GM18526 (cell line): ENCODE data around the gene PLCB1.

ENCODE experiments used
- POLR2A ChIP-seq: IDR thresholded peaks from 3 replicates; pipeline ENCODE4 v1.6.1; 2011; ENCODE audit not compliant: insufficient read length; ENCODE audit errors: extremely low read depth

Gene PLCB1

DNA sequence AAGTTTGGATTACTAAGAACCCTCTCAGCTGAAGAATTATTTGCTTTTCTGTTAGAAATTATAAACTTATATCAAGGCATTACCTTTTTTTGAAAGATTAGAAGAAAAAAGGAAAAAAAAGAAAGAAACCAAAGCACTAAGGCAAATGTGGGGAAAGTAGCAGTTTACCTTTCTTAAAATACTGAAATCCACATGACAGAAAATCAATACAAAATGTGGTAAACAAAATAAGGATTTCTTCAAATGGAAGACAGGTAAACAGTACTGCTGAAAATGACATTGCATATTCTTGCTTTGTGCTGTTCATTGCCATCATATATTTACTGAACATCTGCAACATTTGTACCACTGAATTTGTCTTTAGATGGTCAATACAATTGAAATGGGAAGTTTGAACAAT is 525.6 kb downstream of the PLCB1 start:
- TF ChIP-seq POLR2A, result no peak

DNA sequence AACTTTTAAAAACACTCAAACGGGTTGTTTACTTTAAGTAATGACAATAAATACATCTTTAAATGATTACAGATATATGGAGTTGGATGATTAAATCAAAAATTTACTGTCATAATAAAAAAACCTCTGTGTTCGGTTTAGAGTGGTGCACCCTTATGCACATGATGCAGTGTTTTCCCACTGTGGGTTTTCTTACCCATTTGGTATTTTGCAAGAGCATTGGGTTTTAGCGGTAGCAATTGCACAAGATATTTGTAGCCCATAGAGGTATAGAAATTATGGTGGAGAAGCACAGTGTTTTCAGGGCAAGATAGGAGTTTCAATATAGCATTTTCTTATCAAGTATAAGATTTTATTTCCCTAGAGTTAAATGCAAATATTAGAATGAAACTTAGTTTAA is 526.0 kb downstream of the PLCB1 start:
- no peak for TF ChIP-seq POLR2A

DNA sequence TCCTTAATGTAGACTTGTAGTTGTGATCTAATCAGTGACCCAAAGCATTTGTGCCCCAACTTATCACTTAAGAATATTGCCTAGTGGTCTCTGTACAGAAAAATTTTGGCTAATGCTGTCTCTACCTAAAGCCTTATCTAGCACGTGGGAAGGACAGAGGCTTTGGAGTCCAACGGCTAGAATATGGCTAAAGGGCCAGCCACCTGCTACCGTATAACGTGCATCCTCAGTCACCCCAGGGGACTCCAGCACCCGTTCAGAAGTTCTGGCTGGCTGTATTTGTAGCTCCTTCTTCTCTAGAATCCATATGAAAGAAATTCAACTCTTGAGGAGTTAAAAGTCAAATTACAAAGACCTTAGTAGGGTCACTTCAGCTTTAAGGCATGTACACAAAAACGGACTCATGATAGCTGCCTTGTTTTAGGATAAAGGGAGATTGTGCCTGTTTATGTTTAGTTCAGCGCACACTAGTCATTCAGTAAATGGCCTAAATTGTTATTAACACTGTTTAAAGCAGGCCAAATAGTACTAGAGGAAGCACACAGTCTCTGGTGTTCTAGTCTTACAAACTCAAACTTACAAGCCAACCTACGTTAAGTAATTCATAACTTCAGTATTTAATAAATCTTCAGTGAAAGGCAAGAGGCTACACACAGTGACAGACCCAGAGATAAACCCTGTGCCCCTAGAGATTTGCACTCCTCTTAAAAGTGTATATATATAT is 529.3 kb downstream of the PLCB1 start:
- no peak for TF ChIP-seq POLR2A

DNA sequence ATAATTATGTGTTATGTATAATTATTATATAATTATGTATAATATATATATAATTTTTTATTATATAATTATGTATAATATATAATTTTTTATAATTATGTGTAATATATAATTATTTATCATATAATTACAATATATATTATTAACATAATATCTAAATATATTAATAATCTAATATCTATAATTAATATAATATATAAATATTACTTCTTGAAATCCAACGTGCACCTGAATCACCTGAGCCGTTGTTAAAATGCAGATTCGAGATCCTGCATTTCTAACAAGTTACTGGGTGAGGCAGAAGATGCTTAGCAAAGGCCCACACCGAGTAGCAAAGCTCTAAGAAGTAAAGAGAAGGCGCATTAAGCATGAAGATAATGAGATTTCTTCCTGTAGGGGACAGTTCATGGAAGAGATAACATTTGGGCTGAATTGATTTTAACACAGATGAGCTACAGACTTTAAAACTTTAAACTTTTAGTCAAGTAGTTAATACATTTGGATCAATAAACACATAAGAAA is 530.4 kb downstream of the PLCB1 start:
- no peak for TF ChIP-seq POLR2A

DNA sequence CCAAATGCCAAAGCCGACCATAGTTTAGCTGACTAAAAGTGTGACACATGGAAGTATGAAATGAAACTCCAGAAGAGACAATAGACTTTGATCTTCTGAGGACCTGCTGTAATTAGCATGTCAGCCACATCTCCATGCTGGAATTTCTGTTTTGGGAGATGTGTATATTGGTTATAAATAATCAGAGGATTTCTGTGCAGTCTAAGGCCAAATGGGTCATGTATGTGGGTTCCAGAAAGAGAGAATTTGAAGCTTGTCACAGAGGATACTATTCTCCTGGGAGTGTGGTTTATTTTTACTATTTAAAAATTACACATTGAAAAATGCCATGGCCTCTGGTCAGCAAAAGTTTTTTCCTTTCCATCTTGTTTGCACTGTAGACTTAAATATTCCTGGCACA is 531.4 kb downstream of the PLCB1 start:
- no peak for TF ChIP-seq POLR2A

DNA sequence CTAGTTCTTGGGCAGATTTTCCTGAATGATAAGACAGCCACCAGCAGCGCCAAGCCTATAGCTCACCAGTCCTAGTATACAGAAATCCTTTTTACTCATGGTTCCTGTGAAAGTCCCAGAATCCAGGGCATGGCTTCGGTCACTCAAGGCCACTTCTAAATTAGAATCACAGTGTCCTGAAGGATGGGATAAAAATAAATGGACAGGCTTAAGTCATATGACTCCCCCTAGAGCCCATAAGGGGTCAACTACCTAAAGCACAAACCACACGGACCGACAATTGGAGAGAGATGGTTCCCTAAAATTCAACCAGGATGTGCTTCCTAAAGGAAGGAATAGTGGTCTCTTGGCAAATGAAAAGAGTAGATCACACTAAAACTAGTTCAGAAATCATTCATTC is 532.7 kb downstream of the PLCB1 start:
- no peak for TF ChIP-seq POLR2A

DNA sequence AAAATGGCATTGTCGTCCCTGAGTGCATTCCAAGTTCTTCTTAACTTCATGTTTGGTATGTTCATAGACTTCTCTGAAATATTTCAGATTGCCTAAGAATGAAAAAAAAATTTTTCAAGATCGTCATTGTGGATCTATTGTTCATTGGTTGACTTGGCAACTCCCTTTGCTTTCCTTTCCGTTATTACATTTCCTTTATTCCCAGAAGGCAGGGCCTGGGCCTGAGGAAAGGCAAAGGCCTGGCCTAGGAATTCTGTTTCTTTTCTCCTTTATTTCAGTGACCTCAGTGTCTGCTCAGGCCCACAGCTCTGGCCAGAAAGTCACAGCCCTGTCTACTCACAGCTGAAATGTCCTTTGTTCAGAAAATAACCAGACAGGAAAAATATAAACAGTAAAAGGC is 535.2 kb downstream of the PLCB1 start:
- TF ChIP-seq POLR2A, result no peak

DNA sequence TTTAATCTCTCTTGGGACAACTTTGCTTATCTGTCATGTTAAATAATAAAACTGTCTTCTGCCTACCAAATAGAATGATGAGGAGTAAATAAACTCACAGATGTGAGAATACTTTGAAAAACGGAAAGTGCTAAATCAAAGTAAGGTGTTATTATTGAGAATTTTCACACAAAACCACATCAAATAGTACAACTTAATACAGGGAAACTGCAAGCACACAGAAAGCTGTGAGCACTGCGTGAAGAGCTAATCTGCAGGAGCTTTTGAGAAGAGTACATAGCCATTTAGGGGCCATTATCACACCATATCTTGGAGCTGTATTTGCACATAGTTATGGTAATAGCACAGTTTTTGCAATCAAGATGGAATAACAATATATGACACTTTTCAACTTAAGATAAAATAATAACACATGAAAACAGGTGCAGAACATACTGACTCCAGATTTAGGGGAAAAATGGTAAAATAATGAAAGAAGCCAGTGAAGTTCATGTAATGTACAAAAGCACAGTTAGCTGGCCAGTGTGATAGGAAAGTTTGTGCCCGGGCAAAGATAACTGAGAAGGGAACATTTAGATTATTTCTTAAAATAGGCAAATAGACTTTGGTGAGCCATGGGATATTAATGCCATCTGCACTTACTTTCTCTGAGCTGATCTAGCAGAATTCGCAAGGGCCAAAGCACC is 538.3 kb downstream of the PLCB1 start:
- no peak for TF ChIP-seq POLR2A

DNA sequence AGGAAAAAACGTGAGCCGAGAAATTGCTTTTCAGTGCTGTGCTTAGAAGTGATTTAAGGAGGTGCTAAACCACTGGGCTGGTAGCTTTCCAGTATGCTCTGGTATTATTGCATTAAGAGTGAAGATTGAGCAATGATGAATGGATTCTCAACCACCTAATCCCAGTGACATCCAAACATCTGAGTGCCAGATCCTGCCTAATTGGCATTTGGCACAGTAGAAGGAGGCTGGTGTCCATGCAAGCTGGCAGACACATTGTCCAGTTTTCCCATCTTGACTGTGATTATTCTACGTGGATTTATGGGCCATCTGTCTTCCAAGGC is 538.8 kb downstream of the PLCB1 start:
- TF ChIP-seq POLR2A, result no peak

DNA sequence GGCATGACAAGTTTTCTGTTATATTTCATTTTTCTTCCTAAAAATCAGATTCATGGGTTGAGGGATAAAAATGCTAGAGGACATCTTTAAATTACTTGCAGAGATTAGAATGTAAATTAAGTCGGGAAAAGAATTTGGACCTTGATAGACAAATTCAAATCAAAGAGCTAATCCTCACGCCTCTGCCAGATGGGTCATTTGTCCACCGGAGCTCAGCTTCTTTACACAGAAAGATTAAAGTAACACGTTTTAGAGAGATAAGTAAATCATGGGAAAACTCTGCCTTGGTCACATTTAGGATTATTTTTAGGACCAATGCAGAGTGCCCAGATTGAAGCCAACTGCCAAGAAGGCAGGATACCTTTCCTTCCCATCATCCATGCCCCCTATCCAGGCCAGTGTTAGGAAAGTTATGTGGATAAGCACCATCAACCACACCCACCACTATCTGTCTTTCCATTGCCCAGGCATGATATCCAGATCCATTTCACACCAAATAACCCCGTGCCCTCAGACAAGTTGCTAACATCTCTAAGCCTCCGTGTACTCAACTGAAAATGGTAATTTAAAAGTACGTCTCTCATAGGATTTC is 539.4 kb downstream of the PLCB1 start:
- no peak for TF ChIP-seq POLR2A

DNA sequence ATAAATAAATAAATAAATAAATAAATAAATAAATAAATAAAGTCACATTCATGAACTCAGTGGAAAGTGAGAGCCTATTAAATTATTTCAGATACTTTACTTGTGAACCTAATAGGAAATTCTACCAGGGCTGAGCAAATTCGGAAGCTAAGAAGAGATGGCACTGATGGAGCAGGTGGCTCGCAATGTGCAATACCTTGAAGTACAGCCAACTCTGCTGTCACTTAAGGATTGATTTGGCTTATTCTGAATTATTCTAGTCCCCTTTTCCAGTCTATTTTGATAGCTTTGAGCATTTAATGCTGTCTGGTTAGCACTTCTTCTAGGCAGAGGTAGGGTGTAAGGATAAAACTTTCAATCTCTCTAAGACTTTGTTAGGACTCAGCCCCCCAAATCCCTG is 541.0 kb downstream of the PLCB1 start:
- TF ChIP-seq POLR2A, result no peak

DNA sequence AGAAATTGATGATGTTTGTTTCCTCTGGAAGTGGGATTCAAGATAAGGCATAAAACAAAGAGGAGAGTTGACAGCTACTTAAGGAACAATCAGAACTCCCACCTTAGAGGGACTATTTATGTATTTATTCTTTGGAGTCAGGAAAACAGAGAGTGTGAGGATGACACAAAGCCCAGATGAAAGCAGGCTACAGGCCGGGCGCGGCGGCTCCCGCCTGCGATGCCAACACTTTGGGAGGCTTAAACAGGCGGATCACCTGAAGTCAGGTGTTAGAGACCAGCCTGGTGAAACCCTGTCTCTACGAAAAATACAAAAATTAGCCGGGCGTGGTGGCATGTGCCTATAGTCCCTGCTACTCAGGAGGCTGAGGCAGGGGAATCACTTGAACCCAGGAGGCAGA is 543.8 kb downstream of the PLCB1 start:
- no peak for TF ChIP-seq POLR2A

DNA sequence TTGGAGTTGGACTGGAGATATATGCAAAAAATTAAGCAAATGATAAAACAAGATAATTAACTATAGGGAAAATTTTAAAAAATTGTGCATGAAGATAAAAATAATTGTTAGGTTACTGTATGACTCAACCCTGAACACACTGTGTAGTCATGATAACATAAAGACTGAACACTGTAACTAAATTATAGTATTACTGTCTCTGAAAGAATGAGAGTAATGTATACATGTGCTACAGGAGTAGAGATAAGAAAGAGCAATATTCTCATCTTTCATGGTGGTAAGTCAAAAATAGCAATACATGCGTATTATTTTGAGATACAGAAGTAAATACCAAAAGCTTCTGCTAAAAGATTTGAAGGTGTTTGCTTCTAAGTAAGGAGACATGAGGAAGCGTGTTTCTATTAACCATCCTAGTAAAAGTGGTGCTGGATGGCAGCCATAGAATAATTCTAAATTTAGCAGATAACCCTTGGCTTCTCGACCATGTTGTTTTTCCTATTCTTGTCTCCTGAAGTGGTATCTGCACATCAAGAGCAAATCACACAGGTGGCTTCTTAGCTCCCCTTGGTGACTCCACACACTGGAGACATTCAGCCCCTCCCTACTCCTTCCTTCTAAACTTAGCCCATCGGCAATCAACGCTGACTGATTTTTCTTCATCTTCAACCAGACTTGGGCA is 546.2 kb downstream of the PLCB1 start:
- TF ChIP-seq POLR2A, result no peak

DNA sequence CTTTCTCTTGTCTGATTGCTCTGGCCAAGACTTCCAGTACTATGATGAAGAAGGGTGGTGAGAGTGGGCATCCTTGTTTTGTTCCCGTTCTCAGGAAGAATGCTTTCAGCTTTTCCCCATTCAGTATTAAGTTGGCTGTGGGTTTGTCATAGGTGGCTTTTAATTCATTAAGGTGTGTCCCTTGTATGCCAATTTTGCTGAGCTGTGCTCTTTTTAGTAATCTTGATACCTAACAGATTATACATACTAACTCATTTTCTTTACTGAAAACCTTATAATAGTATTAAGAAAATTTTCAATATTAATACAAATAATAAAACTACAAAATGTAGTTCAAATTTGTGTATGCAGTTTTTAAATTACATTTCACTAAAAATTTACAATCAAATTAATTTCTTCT is 557.3 kb downstream of the PLCB1 start:
- no peak for TF ChIP-seq POLR2A

DNA sequence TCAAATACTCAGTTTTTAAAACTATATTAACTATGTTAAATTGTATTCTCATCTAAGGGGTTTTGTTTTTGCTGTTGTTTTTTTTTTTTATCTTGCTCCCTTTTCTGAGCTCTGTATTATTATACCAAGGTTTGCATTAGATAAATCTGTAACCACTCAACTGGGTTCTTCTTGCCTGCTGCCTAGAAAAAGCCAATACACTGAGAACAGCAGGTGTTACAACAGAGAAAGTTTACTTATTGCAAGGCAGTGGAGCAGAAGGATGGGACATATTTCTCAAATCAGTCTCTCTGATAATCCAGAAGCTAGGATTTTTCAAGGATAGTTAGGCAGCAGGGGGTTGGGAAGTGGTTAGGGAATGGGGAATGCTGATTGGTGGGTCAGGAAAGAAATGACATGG is 558.0 kb downstream of the PLCB1 start:
- TF ChIP-seq POLR2A, result no peak

DNA sequence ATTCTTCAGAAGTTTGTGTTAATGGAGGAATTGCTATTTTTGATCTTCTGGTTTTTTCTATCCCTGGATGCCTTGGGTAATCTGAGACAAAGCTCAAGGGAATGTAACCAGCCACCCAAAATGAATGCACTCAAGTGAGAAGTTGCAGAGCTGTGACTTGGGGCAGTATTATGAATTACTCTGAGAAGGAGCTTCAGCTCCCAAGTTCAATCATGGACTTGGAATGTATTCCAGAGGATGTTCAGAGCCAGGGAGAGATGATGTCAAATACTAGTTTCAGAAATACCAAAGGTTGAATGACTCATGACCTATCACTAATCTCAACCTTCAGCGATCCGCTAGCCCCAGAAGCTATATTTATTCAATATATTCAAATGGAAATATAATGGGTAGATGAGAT is 561.6 kb downstream of the PLCB1 start:
- TF ChIP-seq POLR2A, result no peak
